Erythroblast (primary cell): Measurements from ENCODE around the gene FAAP20.

Source experiments
- GATA1 ChIP-seq: IDR thresholded peaks from 2 replicates; pipeline ENCODE4 v1.6.1; 2011; ENCODE audit warnings: low read depth, mild to moderate bottlenecking, control low read depth, low read length, moderate library complexity
- POLR2A ChIP-seq: IDR thresholded peaks from 2 replicates; pipeline ENCODE4 v1.6.1; 2011; ENCODE audit warnings: mild to moderate bottlenecking, low read length

GRCh38 chr1:2210084-2210653, 15.6 kb upstream of the FAAP20 start:
- no peak for TF ChIP-seq POLR2A
- no peak for TF ChIP-seq GATA1
